NCI-H2029 (cell line): Measurements from ENCODE around the gene SPAAR.
"Not testable (repeated sequence)": the region's sequence is repeated elsewhere in the genome, so short reads cannot be mapped to it uniquely, and the experiment has no call there.

Experiments
- DNase-seq: peaks from one replicate; lab custom pipeline; 2025; lab: John Stamatoyannopoulos, UW

The SPAAR gene

GRCh38 chr9:35909274-35909673, at the start of gene SPAAR:
SPAAR (plus strand) TSS chr9:35909490; CDS start chr9:35910464, 974 bp downstream.
- DNase-seq, result no peak

DNA sequence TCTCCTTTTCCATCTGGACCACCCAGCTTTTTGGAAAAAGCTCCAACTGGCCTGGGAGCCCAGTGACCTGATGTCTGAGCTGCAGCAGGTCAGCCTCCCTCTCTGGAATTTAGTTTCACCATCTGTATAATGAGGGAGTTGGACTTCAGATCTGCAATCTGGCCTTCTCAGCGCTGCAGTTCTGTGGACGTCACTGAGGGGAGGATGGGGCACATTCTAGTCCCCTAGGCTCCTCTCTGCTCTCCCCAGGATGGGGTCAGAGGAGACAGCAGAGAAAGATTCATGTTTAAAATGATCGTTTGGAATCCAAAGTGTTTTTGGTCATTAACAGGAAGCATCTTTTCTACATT, 49.3 kb upstream of the SPAAR start:
- DNase-seq, result no peak

GRCh38 chr9:35861161-35861897, 48.0 kb upstream of the SPAAR start:
- no peak for DNase-seq

- no peak for DNase-seq
Measured at GRCh38 chr9:35862328-35862727, 47.0 kb upstream of the SPAAR start.

DNA sequence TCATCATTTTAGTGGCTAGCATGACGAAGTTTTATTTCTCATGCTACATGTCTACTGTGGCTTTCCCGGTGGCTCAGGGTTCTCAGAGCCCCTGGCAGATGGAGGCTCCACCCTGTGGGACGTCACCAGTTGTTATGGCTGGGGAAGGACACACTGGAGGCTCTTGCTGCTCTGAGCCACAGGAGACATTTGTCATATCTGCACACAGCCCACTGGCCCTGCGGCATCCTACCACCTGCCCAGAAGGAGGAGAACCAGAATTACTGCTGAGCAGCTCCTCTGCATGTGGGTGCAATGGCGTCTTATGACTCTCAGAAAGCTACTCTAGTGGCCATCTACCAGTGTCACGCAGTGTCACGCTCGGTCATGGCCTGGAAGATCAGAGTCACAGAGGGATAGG, 45.7 kb upstream of the SPAAR start:
- DNase-seq, result no peak

DNA sequence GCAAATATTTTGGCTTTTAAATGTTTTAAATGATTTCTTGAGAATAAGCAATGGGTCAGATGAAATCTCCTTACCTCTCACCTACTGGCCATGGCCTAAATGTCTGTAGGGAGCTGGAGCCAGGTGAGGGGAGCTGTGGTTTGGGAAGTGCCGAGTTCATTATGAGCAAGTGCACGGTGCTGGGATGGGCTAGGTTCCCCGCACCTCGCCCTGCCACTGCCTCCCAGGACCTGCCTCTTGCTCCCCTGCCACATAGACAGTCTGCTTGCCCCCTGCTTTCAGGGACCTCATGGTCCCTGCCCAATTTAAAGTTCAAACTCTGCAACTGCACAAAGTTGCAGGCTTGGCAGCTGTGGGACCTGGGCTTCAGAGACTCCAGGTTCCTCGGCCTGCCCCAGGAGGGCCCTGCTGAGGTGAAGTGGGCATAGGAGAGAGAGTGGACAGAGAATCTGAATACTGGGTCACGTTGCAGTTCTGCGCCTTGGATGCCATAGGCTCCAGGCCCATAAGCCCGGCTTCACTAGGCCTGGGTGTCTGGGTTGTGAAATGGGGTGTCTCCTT, 44.5 kb upstream of the SPAAR start:
- DNase-seq, result no peak

GRCh38 chr9:35867538-35867937, 41.8 kb upstream of the SPAAR start:
- DNase-seq, result no peak

DNA sequence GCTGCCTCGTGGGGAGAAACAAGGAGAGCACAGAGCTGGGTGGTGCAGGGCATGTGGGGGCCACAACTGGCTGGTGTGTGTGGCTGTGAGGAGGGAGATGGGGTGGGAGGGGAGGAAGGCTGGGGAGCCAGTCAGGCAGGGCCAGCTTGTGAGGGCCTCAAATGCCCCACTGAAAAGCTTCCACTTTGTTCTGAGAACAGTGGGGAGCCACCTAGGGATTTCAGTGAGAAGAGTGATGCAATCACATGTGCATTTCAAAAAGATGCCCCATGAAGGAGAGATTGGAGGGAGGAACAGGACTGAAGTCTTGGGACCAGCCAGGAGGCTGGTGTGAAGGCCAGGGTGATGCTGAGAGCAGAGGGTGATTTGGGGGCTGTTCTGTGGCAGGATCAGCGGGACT, 40.4 kb upstream of the SPAAR start:
- DNase-seq, result no peak

DNA sequence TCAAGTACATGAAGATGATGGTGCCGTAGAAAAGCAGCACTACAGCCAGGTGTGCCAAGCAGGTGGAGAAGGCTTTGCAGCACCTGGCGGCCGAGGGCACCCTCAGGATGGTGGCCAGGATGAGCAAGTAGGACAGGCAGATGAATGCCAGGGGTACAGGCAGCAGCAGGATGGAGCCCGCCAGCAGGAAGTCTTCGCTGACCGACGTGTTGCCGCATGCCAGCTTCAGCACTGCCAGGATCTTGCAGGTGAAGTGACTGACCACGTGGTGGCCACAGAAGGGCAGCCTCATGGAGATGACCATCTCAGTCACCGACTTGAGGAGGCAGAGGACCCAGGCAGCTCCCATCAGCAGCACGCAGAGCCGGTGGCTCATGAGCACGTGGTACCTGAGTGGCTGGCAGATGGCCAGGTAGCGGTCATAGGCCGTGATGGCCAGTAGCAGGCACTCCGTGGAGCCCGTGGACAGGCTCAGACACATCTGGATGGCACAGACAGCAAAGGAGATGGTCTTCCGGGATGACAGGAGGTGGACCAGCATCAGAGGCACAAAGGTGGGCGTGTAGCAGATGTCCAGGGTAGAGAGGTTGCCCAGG, 39.6 kb upstream of the SPAAR start:
- no peak for DNase-seq

DNA sequence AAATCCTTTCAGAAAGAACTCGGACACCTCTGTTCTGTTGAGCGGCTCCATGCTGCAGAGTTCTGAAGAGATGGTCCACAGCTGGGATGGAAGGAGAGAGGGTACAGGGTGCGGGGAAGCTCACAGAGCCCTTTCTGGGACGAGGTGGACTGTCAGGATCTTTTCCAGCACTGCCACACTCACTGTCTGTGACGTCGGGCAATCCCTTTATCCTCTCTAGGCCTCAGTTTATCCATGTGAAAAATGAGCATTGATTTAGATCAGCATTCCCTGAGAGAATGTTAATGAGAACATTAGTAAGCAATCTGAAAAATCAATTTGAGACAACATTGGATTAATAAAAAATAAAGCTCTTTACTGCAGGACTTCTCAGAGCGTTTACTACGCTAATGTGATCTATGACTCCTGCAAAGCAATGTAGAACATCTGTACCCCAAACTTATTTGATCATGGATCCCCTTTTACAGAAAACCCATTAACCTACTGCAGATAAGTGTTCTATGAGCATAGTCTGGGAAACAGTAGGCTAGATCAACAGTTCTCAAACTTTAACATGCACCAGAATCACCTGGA, 38.9 kb upstream of the SPAAR start, which contains the start of gene OR13J1:
OR13J1 (minus strand) TSS at position 51 of the 573 bp plus-strand sequence; CDS start at position 51, 0 bp downstream.
- no peak for DNase-seq

DNA sequence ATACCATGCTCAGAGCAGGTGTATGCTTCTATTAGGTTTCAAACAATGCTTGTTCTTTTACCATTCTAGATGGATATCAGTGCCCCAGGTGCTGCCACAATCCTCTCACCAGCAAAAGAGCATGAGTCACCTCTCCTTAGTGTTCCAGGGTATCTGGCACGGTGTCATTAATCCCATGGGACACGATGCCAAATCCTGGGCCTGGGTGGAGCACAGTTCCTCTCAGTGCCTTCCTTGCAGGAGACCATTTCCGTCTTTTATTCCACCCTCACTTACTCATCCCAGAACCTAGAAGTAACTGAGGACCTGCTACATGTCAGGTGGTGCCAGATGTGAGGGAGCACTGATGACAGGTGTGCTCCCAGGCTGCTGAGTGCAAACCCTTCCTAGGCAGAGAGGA, 37.7 kb upstream of the SPAAR start:
- peak; percentile 64 for DNase-seq

- no peak for DNase-seq
Measured at GRCh38 chr9:35872505-35872904, 36.8 kb upstream of the SPAAR start.

GRCh38 chr9:35882263-35882848, 26.9 kb upstream of the SPAAR start:
- DNase-seq, result peak; percentile 69

DNA sequence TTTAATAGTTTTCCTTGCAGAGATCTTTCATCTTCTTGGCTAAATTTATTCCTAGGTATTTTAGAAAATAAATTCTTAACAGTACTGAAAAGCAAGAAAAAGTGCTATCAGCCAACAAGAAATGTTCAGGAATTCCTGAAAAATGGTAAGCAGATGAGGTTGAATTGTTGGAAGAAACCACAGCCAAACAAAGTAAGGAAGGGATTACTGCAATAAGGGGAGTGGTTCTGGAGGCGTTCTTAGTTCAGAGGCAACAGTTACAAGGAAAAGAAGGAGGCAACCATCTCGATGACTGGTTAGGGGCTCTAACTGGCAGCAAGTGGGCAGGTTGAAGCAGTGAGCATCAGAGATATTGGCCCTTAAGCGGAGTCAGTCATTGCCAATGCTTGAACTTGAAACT, 26.3 kb upstream of the SPAAR start:
- no peak for DNase-seq

DNA sequence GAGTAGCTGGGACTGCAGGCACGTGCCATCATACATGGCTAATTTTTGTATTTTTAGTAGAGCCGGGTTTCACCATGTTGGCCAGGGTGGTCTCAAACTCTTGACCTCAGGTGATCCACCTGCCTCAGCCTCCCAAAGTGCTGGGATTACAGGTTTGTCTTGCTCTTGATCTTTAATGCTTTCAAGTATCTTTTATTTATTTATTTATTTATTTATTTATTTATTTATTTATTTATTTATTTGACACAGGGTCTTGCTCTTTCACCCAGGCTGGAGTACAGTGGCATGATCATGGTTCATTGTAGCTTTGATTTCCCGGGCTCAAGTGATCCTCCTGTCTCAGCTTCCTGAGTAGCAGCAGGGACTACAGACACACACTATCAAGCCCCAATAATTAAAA, 24.4 kb upstream of the SPAAR start:
- DNase-seq, result not testable (repeated sequence)

DNA sequence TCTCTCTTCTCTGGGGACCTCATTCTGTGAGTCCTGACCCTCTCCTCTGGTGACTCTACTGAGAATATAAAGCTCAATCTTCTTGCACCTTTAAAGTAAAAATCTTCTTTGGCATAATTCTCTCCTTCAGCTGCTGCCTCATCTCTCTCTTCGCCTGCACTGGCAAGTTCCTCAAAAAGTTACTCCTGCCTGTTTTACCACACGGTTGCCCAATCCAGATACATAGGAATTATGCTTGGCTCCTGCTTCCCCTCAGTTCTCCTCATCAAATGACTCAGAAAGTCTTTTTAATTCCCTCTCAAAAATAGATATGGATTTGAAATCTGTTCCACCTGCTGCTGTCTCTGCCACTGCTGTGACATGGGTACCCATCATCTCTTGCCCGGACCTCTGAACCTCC, 17.6 kb upstream of the SPAAR start:
- no peak for DNase-seq

DNA sequence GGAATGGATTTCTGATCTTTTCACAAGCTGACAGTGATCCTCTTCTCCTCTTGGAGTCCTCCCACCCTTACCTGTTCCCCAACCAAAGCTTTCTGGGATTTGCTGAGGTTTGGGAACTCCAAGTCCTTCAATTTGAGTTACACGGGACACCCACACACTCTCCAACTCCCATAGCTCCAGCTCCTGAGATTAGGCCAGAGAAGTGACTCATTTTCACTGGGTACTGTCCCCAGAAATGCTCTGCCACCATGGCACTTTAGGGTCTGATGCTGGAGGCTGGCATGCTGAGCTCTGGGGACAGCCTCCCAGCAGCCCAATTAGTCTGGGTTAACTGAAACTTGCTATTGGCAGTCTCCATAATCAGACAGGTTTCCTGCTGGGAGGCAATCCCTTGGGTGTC, 17.2 kb upstream of the SPAAR start:
- no peak for DNase-seq

GRCh38 chr9:35896570-35896969, 12.7 kb upstream of the SPAAR start:
- DNase-seq, result no peak

DNA sequence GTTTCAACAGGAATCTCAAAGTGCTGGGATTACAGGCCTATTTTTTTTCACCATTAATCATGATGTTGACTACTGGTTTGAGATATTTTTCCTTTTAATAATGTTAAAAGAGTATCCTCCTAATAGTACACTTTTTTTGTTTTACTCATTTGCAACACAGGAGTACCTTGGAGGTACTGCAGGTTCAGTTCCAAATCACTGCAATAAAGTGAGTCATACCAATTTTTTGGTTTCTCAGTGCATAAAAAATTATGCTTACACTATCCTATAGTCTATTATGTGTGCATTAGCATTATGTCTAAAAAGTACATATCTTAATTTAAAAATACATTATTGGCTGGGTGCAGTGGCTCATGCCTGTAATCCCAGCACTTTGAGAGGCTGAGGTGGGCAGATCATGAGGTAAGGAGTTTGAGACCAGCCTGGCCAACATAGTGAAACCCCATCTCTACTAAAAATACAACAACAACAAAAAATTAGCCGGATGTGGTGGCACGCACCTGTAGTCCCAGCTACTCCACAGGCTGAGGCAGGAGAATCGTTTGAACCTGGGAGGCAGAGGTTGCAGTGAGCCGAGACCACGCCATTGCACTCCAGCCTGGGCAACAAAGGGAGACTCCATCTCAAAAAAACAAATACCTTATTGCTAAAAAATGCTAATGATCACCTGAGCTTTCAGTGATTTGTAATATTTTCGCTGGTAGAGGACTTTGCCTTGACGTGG, 11.8 kb upstream of the SPAAR start:
- not testable (repeated sequence) for DNase-seq

- no peak for DNase-seq
Measured at GRCh38 chr9:35898337-35898736, 11.0 kb upstream of the SPAAR start.

GRCh38 chr9:35899021-35899420, 10.3 kb upstream of the SPAAR start:
- DNase-seq, result no peak

DNA sequence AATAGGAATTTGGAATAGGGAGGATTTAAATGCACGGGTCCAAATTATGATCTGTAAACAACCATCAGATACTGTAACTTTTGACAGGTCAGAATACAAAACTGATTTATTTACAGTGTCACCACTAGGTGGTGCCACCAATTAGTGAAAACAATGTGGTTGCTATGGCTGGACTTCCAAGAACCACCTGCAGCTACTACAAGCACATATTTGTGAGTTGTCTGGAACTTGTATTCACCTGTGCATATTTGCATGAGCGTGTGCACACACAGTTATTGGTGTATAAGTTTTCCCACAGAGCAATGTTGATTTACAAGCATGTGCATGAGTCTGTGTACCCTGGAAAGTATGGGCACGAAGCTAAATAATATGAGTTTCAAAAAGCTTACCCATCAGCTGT, 6.2 kb upstream of the SPAAR start:
- peak; percentile 56 for DNase-seq
